Activated gamma-delta T cell treated with Interleukin-2 at 50 U/mL for 16 hours (primary cell): ENCODE results near the gene SPIN1.

Experiments used
- DNase-seq: peaks from one replicate; pipeline ENCODE4 v3.0.0-alpha.2; 2020

SPIN1 gene

GRCh38 chr9:88437210-88438146 is 49.2 kb downstream of the SPIN1 start:
- no peak for DNase-seq

DNA sequence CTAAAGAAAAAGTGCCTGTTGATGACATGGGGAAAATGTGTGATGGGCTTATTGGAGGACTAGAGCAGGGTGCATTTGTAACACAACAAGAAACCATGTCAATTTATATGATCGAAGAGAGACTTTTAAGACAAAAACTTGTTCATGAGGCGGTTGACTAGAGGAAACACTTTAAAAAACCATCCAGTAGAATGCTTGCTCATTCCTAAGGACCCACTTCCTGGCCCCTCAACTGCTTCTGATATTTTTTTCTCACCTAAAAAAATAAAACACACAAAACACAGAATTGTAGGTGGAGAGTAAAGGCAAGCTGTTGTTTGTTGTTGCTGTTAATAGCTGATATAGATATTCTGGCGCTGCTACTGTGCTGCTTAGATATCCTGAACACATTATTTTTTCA is 50.6 kb downstream of the SPIN1 start:
- DNase-seq: no peak

DNA sequence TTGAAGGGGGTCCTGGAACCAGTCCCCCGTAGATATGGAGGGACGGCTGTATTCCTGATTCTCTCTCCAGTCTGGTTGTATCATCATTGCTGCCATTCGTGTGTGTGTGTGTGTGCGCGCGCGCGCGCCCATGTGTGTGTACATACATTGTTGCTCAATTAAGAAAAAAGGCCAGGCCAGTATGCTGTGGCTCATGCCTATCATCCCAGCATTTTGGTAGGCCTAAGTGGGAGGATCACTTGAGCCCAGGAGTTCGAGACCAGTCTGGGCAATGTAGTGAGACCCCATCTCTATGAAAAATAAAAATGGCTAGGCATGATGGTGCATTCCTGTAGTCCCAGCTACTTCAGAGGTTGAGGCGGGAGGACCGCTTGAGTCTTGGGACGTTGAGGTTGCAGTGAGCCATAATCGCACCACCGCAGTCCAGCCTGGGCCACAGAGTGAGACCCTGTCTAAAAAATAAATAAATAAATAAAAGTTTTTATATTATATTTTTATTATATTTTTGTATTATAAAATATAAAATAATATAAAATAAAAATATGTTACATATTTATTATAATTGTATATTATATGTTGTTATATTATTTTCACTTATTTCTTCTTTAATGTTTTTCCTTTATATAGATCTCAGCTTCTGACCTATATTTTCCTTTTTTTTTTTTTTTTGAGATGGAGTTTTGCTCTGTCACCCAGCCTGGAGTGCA is 53.2 kb downstream of the SPIN1 start:
- no peak for DNase-seq

DNA sequence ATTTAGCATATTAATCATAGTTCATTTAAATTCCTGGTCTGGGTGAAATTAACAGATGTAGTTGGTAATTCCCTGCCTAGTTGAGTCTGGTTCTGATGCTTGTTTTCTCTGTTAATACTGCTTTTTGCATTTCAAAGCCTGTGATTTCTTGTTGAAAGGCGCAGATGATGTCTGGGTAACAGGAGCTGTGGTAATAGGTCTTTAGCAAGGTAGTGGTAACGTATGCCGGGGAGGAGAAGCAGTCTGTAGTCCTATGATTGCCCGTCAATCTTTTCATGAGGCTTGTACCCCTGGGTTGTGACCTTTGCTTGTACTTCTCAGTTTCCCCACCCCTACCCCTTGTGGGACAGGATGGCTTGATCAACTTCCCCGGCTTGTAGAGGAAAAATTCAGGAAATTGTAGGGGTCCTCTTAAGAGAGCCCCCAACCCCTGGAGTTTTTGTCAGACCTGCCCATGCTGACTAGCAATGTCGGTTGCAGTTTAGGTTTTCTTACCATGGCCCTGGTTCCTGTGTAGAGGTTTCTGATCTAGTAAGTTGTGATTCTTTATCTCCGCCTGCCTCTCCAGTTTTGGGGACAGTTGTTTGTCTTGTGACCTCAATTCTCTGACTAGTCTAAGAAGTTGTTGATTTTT is 55.4 kb downstream of the SPIN1 start:
- no peak for DNase-seq

GRCh38 chr9:88446728-88447127 is 58.5 kb downstream of the SPIN1 start:
- no peak for DNase-seq

DNA sequence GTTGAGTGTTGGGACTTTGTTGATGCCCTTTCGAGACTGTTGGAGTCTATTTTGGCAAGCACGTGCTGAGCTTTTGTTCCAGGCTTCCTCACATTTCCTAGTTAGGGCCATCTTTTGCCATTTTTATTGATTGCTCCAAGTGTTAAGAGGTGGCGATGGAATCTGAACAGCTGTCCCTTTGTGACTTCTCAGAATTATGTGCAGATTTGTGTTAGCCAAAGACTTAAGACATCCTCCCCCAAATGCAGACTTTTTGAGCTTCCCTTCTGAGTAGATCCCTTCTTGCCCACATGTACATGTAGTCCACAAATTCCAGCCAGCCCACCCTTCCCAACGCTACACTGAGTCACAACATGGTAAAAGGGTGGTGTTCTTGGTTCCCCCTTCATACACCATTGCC is 59.2 kb downstream of the SPIN1 start:
- no peak for DNase-seq

GRCh38 chr9:88451160-88451559 is 62.9 kb downstream of the SPIN1 start:
- DNase-seq: no peak

GRCh38 chr9:88458716-88459465 is 70.6 kb downstream of the SPIN1 start:
- no peak for DNase-seq

- no peak for DNase-seq
Observed at GRCh38 chr9:88460587-88461332, 72.5 kb downstream of the SPIN1 start.

DNA sequence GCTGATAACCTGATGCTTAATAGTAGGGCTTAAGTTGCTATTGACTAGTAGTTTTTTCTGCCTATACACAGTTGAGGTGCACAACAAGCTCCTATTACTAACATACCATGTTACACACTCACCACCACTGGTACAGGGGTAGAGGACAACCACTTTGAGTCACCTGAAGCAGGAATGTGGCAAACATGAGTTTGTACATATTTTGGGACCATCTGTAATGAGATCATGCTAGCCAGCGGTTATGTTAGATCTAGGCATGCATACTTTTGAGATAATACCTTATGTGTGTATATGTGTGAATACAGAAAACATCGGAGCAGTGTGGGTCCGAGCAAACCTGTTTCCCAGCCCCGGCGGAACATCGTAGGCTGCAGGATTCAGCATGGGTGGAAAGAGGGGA is 73.9 kb downstream of the SPIN1 start:
- no peak for DNase-seq

- DNase-seq: no peak
Observed at GRCh38 chr9:88464851-88465250, 76.6 kb downstream of the SPIN1 start.

- no peak for DNase-seq
Observed at GRCh38 chr9:88468226-88468625, 80.0 kb downstream of the SPIN1 start.

DNA sequence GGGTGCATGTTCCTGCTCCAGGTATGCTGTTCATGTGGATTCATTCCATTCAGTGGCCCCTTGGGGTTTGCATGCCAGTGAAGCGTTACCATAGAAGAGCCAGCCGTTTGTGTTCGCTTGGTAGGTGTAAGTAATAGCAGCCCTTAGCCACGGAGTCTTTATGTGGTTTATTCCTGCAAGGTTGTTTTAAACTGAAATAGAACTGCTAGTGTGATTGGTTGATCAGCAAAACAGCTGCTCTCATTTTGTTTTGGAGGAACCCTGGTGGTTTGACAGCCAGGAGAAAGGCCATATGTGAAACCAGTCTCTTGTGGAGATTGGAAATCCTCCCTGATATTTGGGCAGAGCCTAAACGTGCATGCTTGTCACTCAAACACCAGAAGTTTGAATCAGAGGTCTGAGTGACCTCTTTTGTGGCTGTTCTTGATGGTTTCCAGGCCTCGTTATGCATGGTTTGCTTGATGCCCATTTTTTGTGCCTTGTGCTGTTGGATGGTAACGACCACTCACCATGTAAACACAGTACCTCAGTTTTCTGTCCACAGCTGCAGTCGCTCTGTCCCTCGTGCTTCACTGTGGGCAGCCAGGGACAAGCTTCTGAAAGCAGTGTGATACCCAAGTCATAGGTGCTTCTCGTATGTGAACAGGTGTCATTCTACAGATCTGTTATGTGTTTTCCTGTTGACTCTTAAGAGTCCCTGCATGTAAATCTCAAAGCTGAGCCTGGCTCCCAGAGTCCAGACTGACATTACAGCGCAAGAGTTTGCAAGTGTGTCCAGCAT is 88.4 kb downstream of the SPIN1 start:
- DNase-seq: no peak

DNA sequence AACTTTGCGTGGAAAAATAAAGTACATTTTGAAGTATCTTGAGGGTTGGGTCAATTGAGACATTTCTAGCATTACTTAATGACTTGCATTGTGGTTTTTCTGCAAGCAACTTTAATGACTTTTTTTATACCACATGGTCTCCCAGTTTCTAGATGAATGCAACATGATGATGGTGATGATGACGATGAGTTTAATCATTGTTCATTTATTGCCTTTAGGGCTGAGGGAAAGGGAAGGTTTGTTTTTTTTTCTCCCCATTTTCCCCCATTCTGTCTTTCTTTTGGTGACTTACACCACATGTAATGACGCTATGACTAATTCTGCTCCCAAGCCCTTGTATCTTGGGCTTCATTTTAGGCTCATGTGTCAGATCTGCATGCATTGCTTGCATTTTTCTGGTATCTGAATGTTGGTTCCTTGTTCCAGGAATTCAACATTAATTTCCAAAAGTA is 89.1 kb downstream of the SPIN1 start:
- DNase-seq: no peak

DNA sequence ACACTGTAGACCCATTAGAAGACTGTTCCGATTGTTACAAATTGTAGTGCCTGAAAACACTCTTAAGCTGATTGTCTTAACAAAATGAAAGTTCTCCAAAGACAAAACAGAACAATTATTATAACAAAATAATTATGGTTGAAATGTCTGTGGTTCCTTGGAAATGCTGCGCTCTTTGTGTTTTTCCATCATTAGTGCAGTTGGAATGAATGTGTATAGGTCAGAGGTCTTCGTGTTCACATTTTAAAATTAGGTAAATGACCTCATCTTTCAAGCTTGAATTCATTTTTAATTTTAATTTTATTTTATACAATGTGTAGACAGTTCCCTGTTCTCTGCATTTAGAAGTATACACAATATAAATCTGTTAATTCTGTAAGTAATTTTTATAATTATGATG is 90.0 kb downstream of the SPIN1 start:
- DNase-seq: no peak

- no peak for DNase-seq
Observed at GRCh38 chr9:88481933-88482332, 93.7 kb downstream of the SPIN1 start.

DNA sequence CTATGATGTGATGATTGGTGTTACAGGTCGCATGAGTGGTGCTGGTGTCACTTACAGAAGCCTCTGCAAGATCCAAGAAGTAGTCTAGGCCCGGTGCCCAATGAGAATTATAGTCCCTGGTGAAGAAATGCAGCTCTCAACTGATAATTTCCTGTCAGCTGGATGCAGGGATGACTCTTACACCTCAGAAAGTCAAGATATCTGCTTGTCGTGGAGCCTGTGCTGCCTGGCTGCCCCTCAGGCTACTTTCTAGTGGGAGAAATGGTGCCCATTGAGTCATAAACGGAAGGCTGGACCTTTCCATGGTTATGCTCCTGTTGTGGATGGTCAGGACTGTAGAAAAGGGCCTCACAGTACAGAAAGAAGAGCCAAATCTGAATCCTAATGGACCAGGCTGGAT is 99.9 kb downstream of the SPIN1 start:
- DNase-seq: no peak

- no peak for DNase-seq
Observed at GRCh38 chr9:88494983-88495721, 106.9 kb downstream of the SPIN1 start.

- DNase-seq: no peak
Observed at GRCh38 chr9:88497224-88497623, 109.0 kb downstream of the SPIN1 start.

- no peak for DNase-seq
Observed at GRCh38 chr9:88498880-88499279, 110.6 kb downstream of the SPIN1 start.

GRCh38 chr9:88501086-88501485 is 112.8 kb downstream of the SPIN1 start:
- DNase-seq: no peak
